HepG2 (cell line): ENCODE measurements around the gene DCTN3. TPM values are rescaled to one million over a fixed set of nuclear protein-coding genes. Genes with fewer than 3 reads are reported as not detected.

Experiments
- ARNT2 ChIP-seq: sonication (generic); formaldehyde crosslinking; IDR thresholded peaks from 2 replicates; pipeline ENCODE4 v1.8.0; 2022; ENCODE audit warnings: mild to moderate bottlenecking, low read depth, missing genetic modification reagents, moderate library complexity
- BATF2 ChIP-seq: sonication (generic); formaldehyde crosslinking; IDR thresholded peaks from 2 replicates; pipeline ENCODE4 v1.8.0; 2022; ENCODE audit warnings: mild to moderate bottlenecking, missing genetic modification reagents, moderate library complexity
- CEBPZ ChIP-seq: IDR thresholded peaks from 2 replicates; pipeline ENCODE4 v1.6.1; 2012; ENCODE audit warnings: low read length, improper control_type of control experiment
- CTCF ChIP-seq: sonication (generic); formaldehyde crosslinking; IDR thresholded peaks from 2 replicates; pipeline ENCODE4 v1.5.0; 2020; ENCODE audit warnings: mild to moderate bottlenecking, missing genetic modification reagents, moderate library complexity
- ELF4 ChIP-seq: sonication (generic); formaldehyde crosslinking; IDR thresholded peaks from 2 replicates; pipeline ENCODE4 v1.5.0; 2020; ENCODE audit warnings: missing genetic modification reagents, mild to moderate bottlenecking, moderate library complexity, borderline replicate concordance
- ELK4 ChIP-seq: sonication (generic); formaldehyde crosslinking; IDR thresholded peaks from 2 replicates; pipeline ENCODE4 v1.9.0; 2021; ENCODE audit warnings: missing genetic modification reagents, borderline replicate concordance
- FOSL1 ChIP-seq: sonication (generic); formaldehyde crosslinking; IDR thresholded peaks from 2 replicates; pipeline ENCODE4 v1.9.0; 2021; ENCODE audit warnings: missing genetic modification reagents, borderline replicate concordance
- GTF2F1 ChIP-seq: fragments of 150-350 bp; IDR thresholded peaks from 2 replicates; pipeline ENCODE4 v1.6.1; 2014; ENCODE audit warnings: low read length
- KMT2A ChIP-seq: sonication (generic); formaldehyde crosslinking; IDR thresholded peaks from 2 replicates; pipeline ENCODE4 v1.4.0; 2020; ENCODE audit warnings: missing genetic modification reagents
- TAF15 ChIP-seq: fragments of 200-400 bp; formaldehyde crosslinking; IDR thresholded peaks from one replicate; pipeline ENCODE4 v1.6.1; 2018; ENCODE audit warnings: mild to moderate bottlenecking, low read depth, low read length; ENCODE audit not compliant: poor library complexity, severe bottlenecking
- UBTF ChIP-seq: sonication (generic); formaldehyde crosslinking; IDR thresholded peaks from 2 replicates; pipeline ENCODE4 v1.4.0; 2020; ENCODE audit warnings: mild to moderate bottlenecking, missing genetic modification reagents
- ZBTB33 ChIP-seq: sonication (generic); formaldehyde crosslinking; IDR thresholded peaks from 2 replicates; pipeline ENCODE4 v1.4.0; 2020; ENCODE audit warnings: missing genetic modification reagents
- ZNF501 ChIP-seq: sonication (generic); formaldehyde crosslinking; IDR thresholded peaks from 2 replicates; pipeline ENCODE4 v1.5.1; 2020; ENCODE audit warnings: mild to moderate bottlenecking, moderate library complexity, missing genetic modification reagents
- ZNF691 ChIP-seq: sonication (generic); formaldehyde crosslinking; IDR thresholded peaks from 2 replicates; pipeline ENCODE4 v1.4.0; 2020; ENCODE audit warnings: missing genetic modification reagents, low read depth, mild to moderate bottlenecking, borderline replicate concordance
- polyA plus RNA-seq, 8 experiments: library from polyadenylated mRNA; depleted of rRNA in 3 of 8; stranded (reverse) in 7 of 8; unstranded in 1 of 8; fragments of >200 nt; fragmentation: Illumina TruSeq in 4 of 8; extraction: Trizol in 4 of 8; gene quantifications; 2 replicates each; pipeline versions ENCODE4 v1.2.1 to v1.2.3, GENCODE V29; 2011 to 2016; ENCODE audit warnings: low read depth in 4 of 8, missing spikeins in 1 of 8, mixed read lengths in 1 of 8; ENCODE audit not compliant: insufficient read depth in 1 of 8
- total RNA-seq, 5 experiments: library from RNA; depleted of rRNA; stranded (reverse); fragments of >200 nt; fragmentation: Illumina TruSeq; extraction: Trizol; gene quantifications; 2 replicates each; pipeline ENCODE4 v1.2.3, GENCODE V29; 2016; ENCODE audit warnings: low read depth in 1 of 5

DCTN3 gene
- total and polyA plus RNA-seq, 2 of the 13 experiments (the other 11 are each of a cell fraction or from before 2014, with no cell fraction given) = 27.4 to 34.5 TPM

- peak; percentile 91 for TF ChIP-seq ZNF501
- no peak for TF ChIP-seq ZBTB33 (CRISPR knock-in tag)
- TF ChIP-seq ELK4 (CRISPR knock-in tag) = no peak
- no peak for TF ChIP-seq GTF2F1
- TF ChIP-seq ARNT2 (CRISPR knock-in tag) = peak; percentile 79
- TF ChIP-seq UBTF (CRISPR knock-in tag) = peak; percentile 91
- peak; percentile 55; the same call in 1 of the 2 replicates for TF ChIP-seq ZNF691 (CRISPR knock-in tag)
- TF ChIP-seq TAF15 = no peak
- no peak for TF ChIP-seq CEBPZ
- no peak for TF ChIP-seq BATF2 (CRISPR knock-in tag)
- TF ChIP-seq KMT2A = peak; percentile 53; the same call in 1 of the 2 replicates
- no peak for TF ChIP-seq ELF4 (CRISPR knock-in tag)
- TF ChIP-seq FOSL1 = no peak
- peak; percentile 84 for TF ChIP-seq CTCF (CRISPR knock-in tag)
Observed at GRCh38 chr9:34646211-34647083, 26.2 kb upstream of the DCTN3 start, which contains the start of gene GALT (continued).
